Gastroesophageal sphincter (tissue), 2 donors: ENCODE measurements around the gene CSNK1G2.

ENCODE experiments used
- EP300 ChIP-seq: sonication (generic); formaldehyde crosslinking; IDR thresholded peaks from one replicate; pipeline ENCODE4 v1.6.1; 2017; ENCODE audit warnings: antibody characterized with exemption, mild to moderate bottlenecking
- POLR2AphosphoS5 ChIP-seq: sonication (generic); formaldehyde crosslinking; IDR thresholded peaks from one replicate; pipeline ENCODE4 v1.6.1; 2017; ENCODE audit warnings: antibody characterized with exemption

GRCh38 chr19:1978346-1978894 is 37.4 kb downstream of the CSNK1G2 start:
- no peak for TF ChIP-seq POLR2AphosphoS5
- TF ChIP-seq EP300: no peak
